KMS-11 (cell line): ENCODE results near the gene CNMD.
"Not testable (repeated sequence)": the region's sequence is repeated elsewhere in the genome, so short reads cannot be mapped to it uniquely, and the experiment has no call there.

Source experiments
- H2AFZ ChIP-seq: fragments of 200-600 bp; sonication (generic); 2 replicates; pipeline ENCODE4 v1.6.1; 2016; ENCODE audit warnings: antibody characterized with exemption, mixed run types, low read depth
- H3K27ac ChIP-seq: fragments of 200-600 bp; sonication (generic); 2 replicates; pipeline ENCODE4 v1.6.1; 2016; ENCODE audit warnings: mild to moderate bottlenecking, mixed run types
- H3K27me3 ChIP-seq: fragments of 200-600 bp; sonication (generic); 2 replicates; pipeline ENCODE4 v1.6.1; 2017; ENCODE audit warnings: mild to moderate bottlenecking, low read depth, mixed run types, moderate library complexity; ENCODE audit not compliant: insufficient read depth
- H3K36me3 ChIP-seq: fragments of 200-600 bp; sonication (generic); 2 replicates; pipeline ENCODE4 v1.6.1; 2017; ENCODE audit warnings: mild to moderate bottlenecking, mixed run types; ENCODE audit not compliant: insufficient read depth
- H3K4me1 ChIP-seq: fragments of 200-600 bp; sonication (generic); 2 replicates; pipeline ENCODE4 v1.6.1; 2016; ENCODE audit warnings: mild to moderate bottlenecking, low read depth, mixed run types; ENCODE audit not compliant: poor library complexity, severe bottlenecking
- H3K4me2 ChIP-seq: fragments of 200-600 bp; sonication (generic); 2 replicates; pipeline ENCODE4 v1.7.0; 2016; ENCODE audit warnings: mild to moderate bottlenecking, mixed run types
- H3K4me3 ChIP-seq: fragments of 200-600 bp; sonication (generic); IDR thresholded peaks from 2 replicates; pipeline ENCODE4 v1.6.1; 2017; ENCODE audit warnings: low read depth, low read length, mixed read lengths; ENCODE audit not compliant: insufficient read depth
- H3K79me2 ChIP-seq: fragments of 200-600 bp; sonication (generic); 2 replicates; pipeline ENCODE4 v1.6.1; 2016; ENCODE audit warnings: low read depth, mixed run types; ENCODE audit not compliant: insufficient read depth
- H3K9ac ChIP-seq: fragments of 200-600 bp; sonication (generic); 2 replicates; pipeline ENCODE4 v1.6.1; 2016; ENCODE audit warnings: mild to moderate bottlenecking, mixed run types
- H4K20me1 ChIP-seq: fragments of 200-600 bp; sonication (generic); 2 replicates; pipeline ENCODE4 v1.6.1; 2016; ENCODE audit warnings: mild to moderate bottlenecking, mixed run types; ENCODE audit not compliant: insufficient read depth
- TF ChIP-seq, protein P1 (sequence below): fragments of 200-600 bp; sonication (generic); conservative IDR thresholded peaks from 2 replicates; pipeline ENCODE4 v1.6.1; 2017; ENCODE audit warnings: low read depth, mild to moderate bottlenecking, antibody characterized with exemption, low read length, moderate library complexity, mixed read lengths

The CNMD gene

DNA sequence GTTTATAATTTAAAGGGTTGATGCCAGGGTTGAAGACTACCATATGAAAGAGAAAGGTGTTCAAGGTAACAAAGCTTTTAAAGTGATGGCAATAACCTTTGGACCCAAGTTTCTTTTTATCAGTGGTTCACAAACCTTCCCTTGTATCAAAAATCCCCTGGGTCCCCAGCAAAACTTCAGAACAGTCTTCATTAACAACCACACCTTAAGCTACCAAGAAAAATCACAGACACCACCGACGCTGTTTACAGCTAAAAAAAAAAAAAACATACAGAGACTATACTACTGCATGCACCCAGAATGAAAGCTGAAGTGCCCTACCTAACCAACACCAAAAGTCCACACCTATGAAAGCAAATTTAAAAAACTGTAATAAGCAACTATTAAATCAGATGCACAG, 13.4 kb downstream of the CNMD start:
- Histone ChIP-seq H3K36me3 (no peaks in the 10 kb centered on the region), H3K27ac (no peak overlapping the region), H3K4me3 (no peak overlapping the region), H2AFZ (no peak overlapping the region), H3K27me3 (no peaks in the 10 kb centered on the region), H3K4me2 (no peak overlapping the region), H3K9ac (no peak overlapping the region), H3K79me2 (no peaks in the 10 kb centered on the region), H3K4me1 (no peaks in the 10 kb centered on the region), H4K20me1 (no peaks in the 10 kb centered on the region)
- TF ChIP-seq, protein P1, sequence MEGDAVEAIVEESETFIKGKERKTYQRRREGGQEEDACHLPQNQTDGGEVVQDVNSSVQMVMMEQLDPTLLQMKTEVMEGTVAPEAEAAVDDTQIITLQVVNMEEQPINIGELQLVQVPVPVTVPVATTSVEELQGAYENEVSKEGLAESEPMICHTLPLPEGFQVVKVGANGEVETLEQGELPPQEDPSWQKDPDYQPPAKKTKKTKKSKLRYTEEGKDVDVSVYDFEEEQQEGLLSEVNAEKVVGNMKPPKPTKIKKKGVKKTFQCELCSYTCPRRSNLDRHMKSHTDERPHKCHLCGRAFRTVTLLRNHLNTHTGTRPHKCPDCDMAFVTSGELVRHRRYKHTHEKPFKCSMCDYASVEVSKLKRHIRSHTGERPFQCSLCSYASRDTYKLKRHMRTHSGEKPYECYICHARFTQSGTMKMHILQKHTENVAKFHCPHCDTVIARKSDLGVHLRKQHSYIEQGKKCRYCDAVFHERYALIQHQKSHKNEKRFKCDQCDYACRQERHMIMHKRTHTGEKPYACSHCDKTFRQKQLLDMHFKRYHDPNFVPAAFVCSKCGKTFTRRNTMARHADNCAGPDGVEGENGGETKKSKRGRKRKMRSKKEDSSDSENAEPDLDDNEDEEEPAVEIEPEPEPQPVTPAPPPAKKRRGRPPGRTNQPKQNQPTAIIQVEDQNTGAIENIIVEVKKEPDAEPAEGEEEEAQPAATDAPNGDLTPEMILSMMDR: no peak

DNA sequence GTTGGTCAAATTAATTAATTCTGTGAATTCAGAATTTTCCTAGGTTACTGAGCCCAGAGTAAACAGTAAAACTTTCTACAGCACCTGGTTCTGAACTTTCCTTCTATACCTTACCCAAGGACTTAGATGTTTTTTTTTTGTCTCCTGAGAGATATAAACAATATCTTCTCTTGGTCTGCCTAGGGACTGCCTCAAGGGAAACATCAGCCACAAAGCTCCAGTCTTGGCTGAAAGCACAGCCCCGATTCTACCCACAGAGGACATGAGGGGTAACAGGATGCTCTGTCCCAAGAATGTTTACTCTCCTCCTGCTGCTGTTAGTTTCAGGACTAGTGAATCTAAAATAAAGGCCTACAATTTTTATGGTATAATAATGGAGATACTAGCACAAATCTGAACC, 14.3 kb downstream of the CNMD start:
- Histone ChIP-seq H3K27me3 (no peaks in the 10 kb centered on the region), H3K4me3 (no peak overlapping the region), H4K20me1 (no peaks in the 10 kb centered on the region), H2AFZ (no peak overlapping the region), H3K36me3 (no peaks in the 10 kb centered on the region), H3K27ac (no peak overlapping the region), H3K4me2 (no peak overlapping the region), H3K4me1 (no peaks in the 10 kb centered on the region), H3K79me2 (no peaks in the 10 kb centered on the region), H3K9ac (no peak overlapping the region)
- TF ChIP-seq, protein P1: no peak

DNA sequence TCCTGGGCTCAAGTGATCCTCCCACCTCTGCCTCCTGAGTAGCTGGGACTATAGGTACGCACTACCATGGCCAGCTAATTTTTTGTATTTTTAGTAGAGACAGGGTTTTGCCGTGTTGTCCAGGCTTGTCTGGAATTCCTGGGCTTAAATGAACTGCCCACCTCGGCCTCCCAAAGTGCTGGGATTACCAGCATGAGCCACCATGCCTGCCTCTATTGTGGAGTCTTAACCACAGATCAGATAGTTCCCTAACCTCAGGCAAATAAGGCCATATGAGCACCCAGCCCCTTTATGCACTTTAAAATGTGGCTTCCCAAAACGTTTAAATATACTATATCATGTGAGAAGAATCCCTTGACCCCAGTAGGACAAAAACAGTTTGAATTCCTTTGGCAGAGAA, 16.4 kb downstream of the CNMD start:
- Histone ChIP-seq H3K27ac (no peak overlapping the region), H4K20me1 (no peaks in the 10 kb centered on the region), H3K4me2 (no peak overlapping the region), H3K27me3 (no peaks in the 10 kb centered on the region), H3K36me3 (no peaks in the 10 kb centered on the region), H3K4me3 (no peak overlapping the region), H3K79me2 (no peaks in the 10 kb centered on the region), H3K9ac (no peak overlapping the region), H2AFZ (no peak overlapping the region), H3K4me1 (no peaks in the 10 kb centered on the region)
- TF ChIP-seq, protein P1: no peak

DNA sequence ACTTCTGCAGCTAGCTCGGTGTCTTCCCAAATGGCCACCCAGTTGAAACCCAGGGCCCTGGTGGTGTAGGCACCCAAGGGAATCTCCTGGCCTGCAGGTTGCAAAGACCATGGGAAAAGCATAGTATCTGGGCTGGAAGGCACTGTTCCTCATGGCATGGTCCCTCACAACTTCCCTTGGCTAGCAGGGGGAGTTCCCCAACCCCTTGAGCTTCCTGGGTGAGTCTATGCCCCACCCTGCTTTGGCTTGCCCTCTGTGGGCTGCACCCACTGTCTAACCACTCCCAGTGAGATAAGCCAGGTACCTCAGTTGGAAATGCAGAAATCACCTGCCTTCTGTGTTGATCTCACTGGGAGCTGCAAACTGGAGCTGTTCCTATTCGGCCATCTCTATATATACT, 18.3 kb downstream of the CNMD start:
- H3K9ac ChIP-seq, H3K27me3 ChIP-seq, H3K4me2 ChIP-seq, H2AFZ ChIP-seq, H3K36me3 ChIP-seq, H3K4me1 ChIP-seq, H3K27ac ChIP-seq, H4K20me1 ChIP-seq, H3K79me2 ChIP-seq, H3K4me3 ChIP-seq: not testable (repeated sequence)

DNA sequence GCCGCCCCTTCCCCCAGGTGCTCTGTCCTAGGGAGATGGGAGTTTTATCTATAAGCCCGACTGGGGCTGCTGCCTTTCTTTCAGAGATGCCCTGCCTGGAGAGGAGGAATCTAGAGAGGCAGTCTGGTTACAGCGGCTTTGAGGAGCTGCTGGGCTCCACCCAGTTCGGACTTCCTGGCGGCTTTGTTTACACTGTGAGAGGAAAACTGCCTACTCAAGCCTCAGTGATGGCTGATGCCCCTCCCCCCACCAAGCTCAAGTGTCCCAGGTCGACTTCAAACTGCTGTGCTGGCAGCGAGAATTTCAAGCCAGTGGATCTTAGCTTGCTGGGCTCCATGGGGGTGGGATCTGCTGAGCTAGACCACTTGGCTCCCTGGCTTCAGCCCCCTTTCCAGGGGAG, 18.7 kb downstream of the CNMD start:
- not testable (repeated sequence) for H3K4me2 ChIP-seq, H3K27ac ChIP-seq, H3K9ac ChIP-seq, H4K20me1 ChIP-seq, H3K36me3 ChIP-seq, H3K4me3 ChIP-seq, H2AFZ ChIP-seq, H3K79me2 ChIP-seq, H3K4me1 ChIP-seq, H3K27me3 ChIP-seq

DNA sequence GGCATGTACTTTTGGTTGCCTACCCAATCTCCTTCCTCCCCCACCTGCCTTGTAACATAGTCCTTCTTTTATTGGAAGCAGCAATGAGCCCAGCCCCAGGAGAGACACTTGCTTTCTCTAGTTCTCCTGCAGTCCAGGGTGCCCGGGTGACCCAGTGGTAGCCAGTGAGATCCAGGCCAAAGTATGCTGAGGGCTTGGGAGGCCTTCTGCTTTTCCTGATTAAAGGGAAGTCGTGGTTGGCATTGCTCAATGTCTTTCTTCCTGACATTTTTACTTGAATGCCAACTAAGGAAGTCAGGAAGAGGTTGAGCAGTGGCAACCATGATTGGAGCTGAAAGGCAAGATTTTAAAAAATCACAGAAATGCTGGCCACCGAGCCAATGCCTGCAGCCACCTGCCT, 25.7 kb downstream of the CNMD start:
- TF ChIP-seq, protein P1: no peak
- H3K4me3 ChIP-seq: no peak overlapping the region
- H3K79me2 ChIP-seq: no peaks in the 10 kb centered on the region
- no peak overlapping the region for H3K4me2 ChIP-seq
- no peak overlapping the region for H3K9ac ChIP-seq
- H3K36me3 ChIP-seq: no peaks in the 10 kb centered on the region
- no peak overlapping the region for H3K27ac ChIP-seq
- no peaks in the 10 kb centered on the region for H4K20me1 ChIP-seq
- no peaks in the 10 kb centered on the region for H3K27me3 ChIP-seq
- H3K4me1 ChIP-seq: no peaks in the 10 kb centered on the region
- no peak overlapping the region for H2AFZ ChIP-seq
